HG03135 (cell line): ENCODE results near the gene MRPL55.
"Not testable (repeated sequence)": the region's sequence is repeated elsewhere in the genome, so short reads cannot be mapped to it uniquely, and the experiment has no call there.

ENCODE experiments used
- ATAC-seq: cut with Tn5 transposase; IDR thresholded peaks from one replicate; pipeline ENCODE4 v1.9.1; 2021; ENCODE audit warnings: mild to moderate bottlenecking, moderate library complexity; ENCODE audit not compliant: unreplicated experiment

The MRPL55 gene

GRCh38 chr1:228125185-228125584, 16.1 kb upstream of the MRPL55 start:
- no peak for ATAC-seq

GRCh38 chr1:228123505-228123904, 14.4 kb upstream of the MRPL55 start:
- ATAC-seq, result no peak

- no peak for ATAC-seq
These were observed 13.9 kb upstream of the MRPL55 start for GRCh38 chr1:228122921-228123441.

GRCh38 chr1:228120857-228121489, 11.9 kb upstream of the MRPL55 start:
- no peak for ATAC-seq

GRCh38 chr1:228120351-228120750, 11.3 kb upstream of the MRPL55 start:
- ATAC-seq, result no peak

- no peak for ATAC-seq
These were observed 8.9 kb upstream of the MRPL55 start for GRCh38 chr1:228118040-228118439.

- ATAC-seq, result no peak
These were observed 8.2 kb upstream of the MRPL55 start for GRCh38 chr1:228117335-228117734.

GRCh38 chr1:228114827-228115226, 5.7 kb upstream of the MRPL55 start:
- ATAC-seq, result no peak

GRCh38 chr1:228112617-228113016, 3.5 kb upstream of the MRPL55 start:
- no peak for ATAC-seq

GRCh38 chr1:228112167-228112566, 3.1 kb upstream of the MRPL55 start:
- ATAC-seq, result no peak

GRCh38 chr1:228111315-228111714, 2.2 kb upstream of the MRPL55 start:
- ATAC-seq, result not testable (repeated sequence)

- ATAC-seq, result no peak
These were observed 1.5 kb upstream of the MRPL55 start for GRCh38 chr1:228110556-228110955.

- no peak for ATAC-seq
These were observed 926 bp upstream of the MRPL55 start for GRCh38 chr1:228109962-228110488.

GRCh38 chr1:228108742-228109072, 392 bp downstream of the MRPL55 start:
- ATAC-seq, result no peak

GRCh38 chr1:228108055-228108690, 926 bp downstream of the MRPL55 start:
- ATAC-seq, result no peak

- no peak for ATAC-seq
These were observed 1.5 kb downstream of the MRPL55 start for GRCh38 chr1:228107636-228108035.

- no peak for ATAC-seq
These were observed 2.4 kb downstream of the MRPL55 start for GRCh38 chr1:228106800-228107054.

GRCh38 chr1:228105996-228106799, 2.9 kb downstream of the MRPL55 start:
- ATAC-seq, result no peak

GRCh38 chr1:228105270-228105995, 3.7 kb downstream of the MRPL55 start:
- ATAC-seq, result no peak

GRCh38 chr1:228104526-228105269, 4.4 kb downstream of the MRPL55 start:
- no peak for ATAC-seq
